NB4 (cell line): ENCODE results near the gene ANKRD12.

Source experiments
- MYC ChIP-seq: IDR thresholded peaks from 2 replicates; pipeline ENCODE4 v1.6.1; 2011; ENCODE audit warnings: low read depth, low read length
- POLR2A ChIP-seq: IDR thresholded peaks from 2 replicates; pipeline ENCODE4 v1.6.1; 2011; ENCODE audit warnings: mild to moderate bottlenecking; ENCODE audit not compliant: insufficient read length; ENCODE audit errors: extremely low read depth
- TF ChIP-seq, protein P1 (sequence below): IDR thresholded peaks from 2 replicates; pipeline ENCODE4 v1.6.1; 2011; ENCODE audit warnings: low read depth, low read length
- TF ChIP-seq, protein P2 (sequence below): IDR thresholded peaks from one replicate; pipeline ENCODE4 v1.5.1; 2012; ENCODE audit warnings: low read depth, low read length

DNA sequence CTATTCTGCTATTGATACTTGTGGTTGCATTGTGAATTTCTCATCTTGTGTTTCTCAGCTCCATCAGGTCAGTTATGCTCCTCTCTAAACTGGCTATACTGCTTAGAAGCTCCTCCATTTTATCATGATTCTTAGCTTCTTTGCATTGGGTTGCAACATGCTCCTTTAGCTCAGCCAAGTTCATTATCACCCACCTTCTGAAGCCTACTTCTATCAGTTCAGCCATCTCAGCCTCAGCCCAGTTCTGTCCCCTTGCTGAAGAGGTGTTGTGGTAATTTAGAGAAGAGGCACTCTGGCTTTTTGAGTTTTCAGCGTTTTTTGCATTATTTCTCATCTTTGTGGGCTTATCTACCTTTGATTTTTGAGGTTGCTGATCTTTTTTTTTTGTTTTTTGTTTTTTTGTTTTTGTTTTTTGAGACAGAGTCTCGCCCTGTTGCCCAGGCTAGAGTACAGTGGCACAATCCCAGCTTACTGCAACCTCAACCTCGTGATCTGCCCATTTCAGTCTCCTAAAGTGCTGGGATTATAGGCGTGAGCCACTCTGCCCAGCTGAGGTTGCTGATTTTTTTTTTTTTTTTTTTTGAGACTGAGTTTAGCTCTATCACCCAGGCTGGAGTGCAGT, 36.0 kb downstream of the ANKRD12 start:
- TF ChIP-seq, protein P1, sequence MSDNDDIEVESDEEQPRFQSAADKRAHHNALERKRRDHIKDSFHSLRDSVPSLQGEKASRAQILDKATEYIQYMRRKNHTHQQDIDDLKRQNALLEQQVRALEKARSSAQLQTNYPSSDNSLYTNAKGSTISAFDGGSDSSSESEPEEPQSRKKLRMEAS, result no peak
- TF ChIP-seq, protein P2, sequence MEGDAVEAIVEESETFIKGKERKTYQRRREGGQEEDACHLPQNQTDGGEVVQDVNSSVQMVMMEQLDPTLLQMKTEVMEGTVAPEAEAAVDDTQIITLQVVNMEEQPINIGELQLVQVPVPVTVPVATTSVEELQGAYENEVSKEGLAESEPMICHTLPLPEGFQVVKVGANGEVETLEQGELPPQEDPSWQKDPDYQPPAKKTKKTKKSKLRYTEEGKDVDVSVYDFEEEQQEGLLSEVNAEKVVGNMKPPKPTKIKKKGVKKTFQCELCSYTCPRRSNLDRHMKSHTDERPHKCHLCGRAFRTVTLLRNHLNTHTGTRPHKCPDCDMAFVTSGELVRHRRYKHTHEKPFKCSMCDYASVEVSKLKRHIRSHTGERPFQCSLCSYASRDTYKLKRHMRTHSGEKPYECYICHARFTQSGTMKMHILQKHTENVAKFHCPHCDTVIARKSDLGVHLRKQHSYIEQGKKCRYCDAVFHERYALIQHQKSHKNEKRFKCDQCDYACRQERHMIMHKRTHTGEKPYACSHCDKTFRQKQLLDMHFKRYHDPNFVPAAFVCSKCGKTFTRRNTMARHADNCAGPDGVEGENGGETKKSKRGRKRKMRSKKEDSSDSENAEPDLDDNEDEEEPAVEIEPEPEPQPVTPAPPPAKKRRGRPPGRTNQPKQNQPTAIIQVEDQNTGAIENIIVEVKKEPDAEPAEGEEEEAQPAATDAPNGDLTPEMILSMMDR, result no peak
- TF ChIP-seq POLR2A (no peak), MYC (no peak)
